ENCODE measurements around the gene FAM107A. TPM values are rescaled to one million over a fixed set of nuclear protein-coding genes. Genes with fewer than 3 reads are reported as not detected.

Gene FAM107A
- total and polyA plus RNA-seq, 9 of the 15 experiments (the other 6 are each of a cell fraction or from before 2014, with no cell fraction given): 0.07 TPM; not detected in 8

DNA sequence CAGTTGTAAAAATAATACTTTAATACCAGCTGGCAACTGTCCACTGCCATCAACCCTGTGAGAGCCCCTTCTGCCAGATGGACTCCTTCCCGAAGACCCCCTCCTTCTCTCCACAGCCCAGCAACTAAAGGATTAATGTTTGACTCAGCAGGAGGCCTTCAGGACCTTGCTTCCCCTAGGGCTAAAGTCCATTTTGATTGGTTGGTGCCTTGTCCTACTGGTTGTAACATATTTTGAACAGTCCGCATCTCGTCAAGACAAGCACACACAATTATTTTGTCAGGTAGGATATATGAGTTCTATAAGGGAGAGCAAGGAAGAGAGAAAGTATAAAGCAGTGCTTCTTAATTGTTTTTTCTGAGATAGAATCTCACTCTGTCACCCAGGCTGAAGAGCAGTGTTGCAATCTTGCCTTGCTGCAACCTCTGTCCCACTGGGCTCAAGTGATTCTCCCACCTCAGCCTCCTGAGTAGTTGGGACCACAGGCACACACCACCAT lies 58.9 kb downstream of the FAM107A start:
- CTCF ChIA-PET (ENCODE audit: low intra/inter-chr PET ratio): no interaction called here

More for the DNA sequence above, 58.9 kb downstream of the FAM107A start:
- Histone ChIP-seq H2AFZ (ENCODE audit: low read depth, low read length) (no peak overlapping the region), H3K4me3 (no peak overlapping the region), H3K27me3 (ENCODE audit: control insufficient read depth in 2 of 2, insufficient read depth in 2 of 2, low read length in 2 of 2) (peaks cover 0 to 4% of the 10 kb centered on the region in 2 experiments; a peak in 1 of 5 replicates), H3K79me2 (ENCODE audit: control insufficient read depth, insufficient read depth, low read length) (no peaks in the 10 kb centered on the region), H3K4me2 (ENCODE audit: insufficient read depth, low read length) (no peak overlapping the region), H3K9me1 (ENCODE audit: control insufficient read depth, insufficient read depth, low read length) (no peaks in the 10 kb centered on the region), H3K9me3 (replicated peaks; ENCODE audit: control insufficient read depth, insufficient read depth, low read depth, low read length) (no peaks in the 10 kb centered on the region), H3K4me1 (replicated peaks in 1 of 2; ENCODE audit: control insufficient read depth in 2 of 2, insufficient read depth in 2 of 2, low read length in 2 of 2) (peaks cover 11 to 21% of the 10 kb centered on the region in 2 experiments; a peak in 4 of 5 replicates), H3K36me3 (ENCODE audit: control insufficient read depth, insufficient read depth, low read length) (no peaks in the 10 kb centered on the region), H3K9ac (ENCODE audit: insufficient read depth in 1 of 2, low read depth in 2 of 2, low read length in 2 of 2) (no peak overlapping the region), H4K20me1 (replicated peaks; ENCODE audit: control insufficient read depth, insufficient read depth, low read length) (no peaks in the 10 kb centered on the region), H3K27ac (ENCODE audit: extremely low read depth, low read depth, low read length) (no peak overlapping the region)
- ATAC-seq (no peak), DNase-seq (ENCODE audit: extremely low read depth in 1 of 4, low spot score in 3 of 4) (no peak), FAIRE-seq (peak; percentile 55)
- POLR2A ChIA-PET: interaction anchor here (1.2 kb wide), 1 partner anchor 23 kb away, joined by 3 read pairs; no protein-coding TSS in a partner anchor
- 21% methylated on average over 2 of the region's 3 CpGs for WGBS (ENCODE audit: insufficient coverage, low coverage, missing lambda C conversion rate)
- TF ChIP-seq CEBPB (tag; IDR thresholded peaks at IDR 0.05) (peak; percentile 85), LARP7 (IDR thresholded peaks at IDR 0.05) (no peak), ZC3H4 (CRISPR knock-in tag; IDR thresholded peaks at IDR 0.05; ENCODE audit: borderline replicate concordance) (no peak), CEBPG (CRISPR knock-in tag; IDR thresholded peaks at IDR 0.05) (no peak), CEBPG (tag; conservative IDR thresholded peaks at IDR 0.05 in 1 of 2, IDR thresholded peaks at IDR 0.05 in 1 of 2) (peak in 1 of 2 experiments; percentile 64; a peak in 1 of 4 replicates), SIRT6 (IDR thresholded peaks at IDR 0.05; ENCODE audit: low read depth, low read length) (no peak), TCF7L2 (IDR thresholded peaks at IDR 0.05; ENCODE audit: low read depth, low read length) (no peak), EP400 (IDR thresholded peaks at IDR 0.05) (no peak), CBX5 (IDR thresholded peaks at IDR 0.05; ENCODE audit: borderline replicate concordance, low read depth) (no peak), ZFP1 (CRISPR knock-in tag; IDR thresholded peaks at IDR 0.05) (no peak), KLF1 (tag; IDR thresholded peaks at IDR 0.05) (no peak), ZNF696 (CRISPR knock-in tag; conservative IDR thresholded peaks at IDR 0.05) (no peak), PTTG1 (tag; IDR thresholded peaks at IDR 0.05; ENCODE audit: low read depth) (no peak), PHB2 (IDR thresholded peaks at IDR 0.05; ENCODE audit: low read depth) (no peak), ZNF23 (CRISPR knock-in tag; IDR thresholded peaks at IDR 0.05) (no peak)
- TF ChIP-seq, protein P1, sequence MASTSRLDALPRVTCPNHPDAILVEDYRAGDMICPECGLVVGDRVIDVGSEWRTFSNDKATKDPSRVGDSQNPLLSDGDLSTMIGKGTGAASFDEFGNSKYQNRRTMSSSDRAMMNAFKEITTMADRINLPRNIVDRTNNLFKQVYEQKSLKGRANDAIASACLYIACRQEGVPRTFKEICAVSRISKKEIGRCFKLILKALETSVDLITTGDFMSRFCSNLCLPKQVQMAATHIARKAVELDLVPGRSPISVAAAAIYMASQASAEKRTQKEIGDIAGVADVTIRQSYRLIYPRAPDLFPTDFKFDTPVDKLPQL (IDR thresholded peaks at IDR 0.05; ENCODE audit: extremely low read depth, insufficient read length): no peak
- BruUV-seq (replicated peaks): no TSS peak
- intact Hi-C loops (cut with micrococcal nuclease): no loop called here
- in situ Hi-C loops (cut with MboI): no loop called here
